DOHH2 (cell line): ENCODE measurements around the gene IQSEC3.

Experiments
- EZH2phosphoT487 ChIP-seq: fragments of 200-600 bp; sonication (generic); IDR thresholded peaks from 2 replicates; pipeline ENCODE4 v1.6.1; 2017; ENCODE audit warnings: borderline replicate concordance, mild to moderate bottlenecking, antibody characterized with exemption, low read length, moderate library complexity, mixed read lengths
- TF ChIP-seq, protein P1 (sequence below): fragments of 200-600 bp; sonication (generic); IDR thresholded peaks from one replicate; pipeline ENCODE4 v1.5.1; 2014; ENCODE audit warnings: antibody characterized with exemption, mild to moderate bottlenecking, low read depth, low read length; ENCODE audit not compliant: poor library complexity, severe bottlenecking

DNA sequence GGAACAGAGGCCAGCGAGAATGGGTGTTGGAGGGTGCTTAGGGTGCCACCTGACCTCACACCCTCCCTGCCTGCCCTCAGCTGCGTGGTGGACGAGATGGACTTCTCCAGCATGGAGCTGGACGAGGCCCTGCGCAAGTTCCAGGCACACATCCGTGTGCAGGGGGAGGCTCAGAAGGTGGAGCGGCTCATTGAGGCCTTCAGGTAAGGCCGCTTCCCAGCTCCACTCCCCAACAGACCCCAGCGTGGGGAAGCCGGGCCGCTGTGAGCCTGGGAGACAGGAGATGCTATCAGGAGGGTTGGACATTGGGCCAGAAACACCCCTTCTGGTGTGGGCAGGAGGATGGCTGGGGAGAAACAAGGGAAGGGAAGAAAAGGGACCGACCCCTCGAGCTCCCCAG lies 90.4 kb downstream of the IQSEC3 start:
- TF ChIP-seq, protein P1, sequence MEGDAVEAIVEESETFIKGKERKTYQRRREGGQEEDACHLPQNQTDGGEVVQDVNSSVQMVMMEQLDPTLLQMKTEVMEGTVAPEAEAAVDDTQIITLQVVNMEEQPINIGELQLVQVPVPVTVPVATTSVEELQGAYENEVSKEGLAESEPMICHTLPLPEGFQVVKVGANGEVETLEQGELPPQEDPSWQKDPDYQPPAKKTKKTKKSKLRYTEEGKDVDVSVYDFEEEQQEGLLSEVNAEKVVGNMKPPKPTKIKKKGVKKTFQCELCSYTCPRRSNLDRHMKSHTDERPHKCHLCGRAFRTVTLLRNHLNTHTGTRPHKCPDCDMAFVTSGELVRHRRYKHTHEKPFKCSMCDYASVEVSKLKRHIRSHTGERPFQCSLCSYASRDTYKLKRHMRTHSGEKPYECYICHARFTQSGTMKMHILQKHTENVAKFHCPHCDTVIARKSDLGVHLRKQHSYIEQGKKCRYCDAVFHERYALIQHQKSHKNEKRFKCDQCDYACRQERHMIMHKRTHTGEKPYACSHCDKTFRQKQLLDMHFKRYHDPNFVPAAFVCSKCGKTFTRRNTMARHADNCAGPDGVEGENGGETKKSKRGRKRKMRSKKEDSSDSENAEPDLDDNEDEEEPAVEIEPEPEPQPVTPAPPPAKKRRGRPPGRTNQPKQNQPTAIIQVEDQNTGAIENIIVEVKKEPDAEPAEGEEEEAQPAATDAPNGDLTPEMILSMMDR = no peak
- TF ChIP-seq EZH2phosphoT487 = no peak
